ENCODE results near the gene CEMIP. TPM values are rescaled to one million over a fixed set of nuclear protein-coding genes. Genes with fewer than 3 reads are reported as not detected.
A peak's percentile ranks its signal among the peaks of the same experiment; 100 is the strongest.

Gene CEMIP
- total and polyA plus RNA-seq, 2 of the 13 experiments (the other 11 are each of a cell fraction or from before 2014, with no cell fraction given) = 4.3 to 28.5 TPM

DNA sequence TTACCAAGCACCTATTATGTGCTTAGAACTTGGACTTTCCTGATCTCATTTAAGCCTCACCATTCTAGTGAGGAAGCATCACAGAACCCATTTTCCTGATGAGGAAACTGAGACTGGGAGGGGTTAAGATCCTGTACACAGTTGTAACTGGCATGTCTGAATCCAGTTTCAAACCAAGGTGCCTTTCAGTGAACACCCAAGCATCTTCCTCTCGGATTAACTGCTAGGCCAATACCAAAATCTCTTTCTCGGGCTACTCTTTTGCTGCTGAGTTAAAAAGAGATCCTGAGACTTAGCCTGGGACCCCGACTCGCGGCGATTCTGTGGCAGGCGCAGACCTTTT lies 578 bp upstream of the CEMIP start:
- CTCF ChIA-PET (ENCODE audit: low intra/inter-chr PET ratio, low total read pairs) = interaction anchor here (1.7 to 4.7 kb wide), 5 partner anchors 78 to 323 kb away, joined by 7 to 65 read pairs (median 25); no protein-coding TSS in a partner anchor
- Histone ChIP-seq H3K9ac (ENCODE audit: insufficient read depth, low read depth, low read length) (no peak overlapping the region; the same call in 1 of the 2 replicates), H3K4me2 (ENCODE audit: low read depth, low read length) (peak overlapping the region; percentile 89)

More for the DNA sequence above, 578 bp upstream of the CEMIP start:
- ATAC-seq (no peak), DNase-seq (ENCODE audit: low spot score) (no peak), FAIRE-seq (no peak)
- no peaks in the 10 kb centered on the region for H3K9me3 ChIP-seq (ENCODE audit: low read length)
- intact Hi-C loops (cut with micrococcal nuclease; ENCODE audit: unreplicated experiment) (loop anchor here (5.0 kb wide), 1 partner anchor 361 kb away; no protein-coding TSS in a partner anchor), in situ Hi-C loops (cut with HindIII; ENCODE audit: extremely low pct_ligation_motif_present, low pct_unique_long_range_greater_than_20kb) (loop anchor here (5.0 kb wide), 4 partner anchors 116 to 321 kb away; no protein-coding TSS in a partner anchor)
- 0% methylated on average over 1 of the region's 7 CpGs for whole genome bisulfite sequencing (ENCODE audit: low lambda C conversion rate)
- POLR2A ChIA-PET = interaction anchor here (0.6 to 2.5 kb wide), 7 partner anchors 26 to 191 kb away, joined by 3 to 26 read pairs (median 6); no protein-coding TSS in a partner anchor
- H4K20me1 ChIP-seq (ENCODE audit: insufficient read depth, low read length) = 0 out of 2 replicates have a peak, but pooled peaks cover 5% of the 10 kb centered on the region
- no peaks in the 10 kb centered on the region for H3K79me2 ChIP-seq (ENCODE audit: insufficient read depth, low read length)
- peaks cover 3 to 15% of the 10 kb centered on the region in 2 experiments for H3K36me3 ChIP-seq (replicated peaks in 1 of 2; ENCODE audit: control insufficient read depth in 1 of 2, insufficient read depth in 2 of 2, low read length in 2 of 2)
- H3K4me1 ChIP-seq (ENCODE audit: insufficient read depth, low read length) = peaks cover 44% of the 10 kb centered on the region
- peak overlapping the region; percentile 34 to 82 (median 53); a peak in 5 of 6 replicates for H3K4me3 ChIP-seq (replicated peaks in 1 of 3; ENCODE audit: insufficient read depth in 1 of 3, low read depth in 2 of 3, low read length in 3 of 3)
- peak; percentile 83 for TF ChIP-seq ADNP (CRISPR knock-in tag; IDR thresholded peaks at IDR 0.05)
- TF ChIP-seq ZNF224 (CRISPR knock-in tag; IDR thresholded peaks at IDR 0.05) = no peak
- TF ChIP-seq REPIN1 (CRISPR knock-in tag; IDR thresholded peaks at IDR 0.05; ENCODE audit: borderline replicate concordance, low read depth) = no peak
- TF ChIP-seq ZEB1 (IDR thresholded peaks at IDR 0.05; ENCODE audit: insufficient replicate concordance, low read depth) = no peak
- peak; percentile 83; the same call in 1 of the 2 replicates for TF ChIP-seq KDM1A (CRISPR knock-in tag; IDR thresholded peaks at IDR 0.05)
- TF ChIP-seq NR2C2 (CRISPR knock-in tag; IDR thresholded peaks at IDR 0.05; ENCODE audit: borderline replicate concordance) = no peak
- TF ChIP-seq ZNF564 (CRISPR knock-in tag; IDR thresholded peaks at IDR 0.05) = 0 out of 2 replicates have a peak, but pooled peaks have one; percentile 8
- TF ChIP-seq ERF (CRISPR knock-in tag; IDR thresholded peaks at IDR 0.05) = no peak
- TF ChIP-seq NCOA1 (CRISPR knock-in tag; IDR thresholded peaks at IDR 0.05) = 0 out of 2 replicates have a peak, but pooled peaks have one; percentile 4
- peak; percentile 64 for TF ChIP-seq RCOR2 (CRISPR knock-in tag; IDR thresholded peaks at IDR 0.05)
- no peak for TF ChIP-seq ZNF530 (CRISPR knock-in tag; IDR thresholded peaks at IDR 0.05; ENCODE audit: low read depth)
- TF ChIP-seq ZMAT3 (CRISPR knock-in tag; conservative IDR thresholded peaks at IDR 0.05) = no peak
- peak; percentile 88 for TF ChIP-seq ZMYM3 (CRISPR knock-in tag; IDR thresholded peaks at IDR 0.05)
- TF ChIP-seq ZBTB38 (CRISPR knock-in tag; IDR thresholded peaks at IDR 0.05) = no peak
- TF ChIP-seq TGIF2 (CRISPR knock-in tag; IDR thresholded peaks at IDR 0.05) = no peak
- TF ChIP-seq ZNF629 (CRISPR knock-in tag; conservative IDR thresholded peaks at IDR 0.05) = peak; percentile 98
- TF ChIP-seq, protein P1, sequence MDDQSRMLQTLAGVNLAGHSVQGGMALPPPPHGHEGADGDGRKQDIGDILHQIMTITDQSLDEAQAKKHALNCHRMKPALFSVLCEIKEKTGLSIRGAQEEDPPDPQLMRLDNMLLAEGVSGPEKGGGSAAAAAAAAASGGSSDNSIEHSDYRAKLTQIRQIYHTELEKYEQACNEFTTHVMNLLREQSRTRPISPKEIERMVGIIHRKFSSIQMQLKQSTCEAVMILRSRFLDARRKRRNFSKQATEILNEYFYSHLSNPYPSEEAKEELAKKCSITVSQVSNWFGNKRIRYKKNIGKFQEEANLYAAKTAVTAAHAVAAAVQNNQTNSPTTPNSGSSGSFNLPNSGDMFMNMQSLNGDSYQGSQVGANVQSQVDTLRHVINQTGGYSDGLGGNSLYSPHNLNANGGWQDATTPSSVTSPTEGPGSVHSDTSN (CRISPR knock-in tag; IDR thresholded peaks at IDR 0.05; ENCODE audit: borderline replicate concordance) = no peak
- 0 out of 2 replicates have a peak, but pooled peaks have one; percentile 9 for TF ChIP-seq ZNF589 (CRISPR knock-in tag; conservative IDR thresholded peaks at IDR 0.05)
- 0 out of 2 replicates have a peak, but pooled peaks have one; percentile 19 for TF ChIP-seq ZMYM2 (CRISPR knock-in tag; IDR thresholded peaks at IDR 0.05)
- H3K27me3 ChIP-seq (ENCODE audit: control insufficient read depth in 1 of 2, insufficient read depth in 2 of 2, low read length in 2 of 2) = peaks cover 2 to 4% of the 10 kb centered on the region in 2 experiments; a peak in 2 of 5 replicates
- no TSS peak for BruUV-seq (replicated peaks)
- H2AFZ ChIP-seq (ENCODE audit: low read length) = no peak overlapping the region
- H3K27ac ChIP-seq (ENCODE audit: extremely low read length, insufficient read depth, low read length) = no peak overlapping the region
